B cell (primary cell): ENCODE data around the gene EXOC6. TPM values are rescaled to one million over a fixed set of nuclear protein-coding genes. Genes with fewer than 3 reads are reported as not detected.

ENCODE experiments used
- ATAC-seq: fragments of 200-7000 bp; cut with Tn5 transposase; one replicate; pipeline ENCODE4 v1.10.0; 2021; ENCODE audit warnings: low read depth, mild to moderate bottlenecking, moderate number of reproducible peaks, moderate library complexity
- CTCF ChIA-PET: fragments of 350-600 bp; sonication (Branson Sonifier 250); formaldehyde crosslinking; loops from one replicate; lab custom pipeline; 2021; ENCODE audit warnings: antibody characterized with exemption, inconsistent platforms; lab: Charles Lee
- POLR2A ChIA-PET: fragments of 350-600 bp; sonication (Branson Sonifier 250); formaldehyde crosslinking; loops from one replicate; lab custom pipeline; 2021; ENCODE audit warnings: antibody characterized with exemption; lab: Charles Lee
- DNase-seq: peaks from one replicate; pipeline ENCODE4 v3.0.0; 2013
- H2AFZ ChIP-seq: 2 replicates; pipeline ENCODE4 v1.6.1; 2012; ENCODE audit warnings: mild to moderate bottlenecking, low read depth, low read length; ENCODE audit not compliant: insufficient read depth, poor library complexity, severe bottlenecking
- H3K27ac ChIP-seq, 2 donors: 1 replicate in 1 of 2; 2 replicates in 1 of 2; pipeline ENCODE4 v1.5.1; 2012 to 2013; ENCODE audit warnings: low read length in 2 of 2, mild to moderate bottlenecking in 2 of 2, moderate library complexity in 1 of 2
- H3K27me3 ChIP-seq, 4 experiments: fragments of 200-600 bp in 1 of 4; sonication (generic) in 1 of 4; replicated peaks in 1 of 4; 1 replicate in 2 of 4; 2 replicates in 2 of 4; pipeline versions ENCODE4 v1.6.1 to v1.7.0; 2013 to 2016; ENCODE audit warnings: low read length in 3 of 4, mild to moderate bottlenecking in 2 of 4, mixed read lengths in 1 of 4, moderate library complexity in 1 of 4; ENCODE audit not compliant: insufficient read depth in 4 of 4, control insufficient read depth in 3 of 4; ENCODE audit errors: control extremely low read depth in 1 of 4
- H3K36me3 ChIP-seq, 2 experiments: replicated peaks in 1 of 2; 1 replicate in 1 of 2; 2 replicates in 1 of 2; pipeline versions ENCODE4 v1.6.1 to v1.7.1; 2013; ENCODE audit warnings: low read length in 1 of 2; ENCODE audit not compliant: insufficient read depth in 2 of 2, control insufficient read depth in 1 of 2; ENCODE audit errors: control extremely low read depth in 1 of 2, extremely low read depth in 1 of 2
- H3K4me1 ChIP-seq, 2 donors: fragments of 200-600 bp in 1 of 2; sonication (generic) in 1 of 2; 1 replicate in 1 of 2; 2 replicates in 1 of 2; pipeline versions ENCODE4 v1.5.1 to v1.6.1; 2013 to 2017; ENCODE audit warnings: low read length in 2 of 2; ENCODE audit not compliant: control insufficient read depth in 2 of 2, insufficient read depth in 2 of 2
- H3K4me2 ChIP-seq: replicated peaks from 2 replicates; pipeline ENCODE3; 2012; ENCODE audit warnings: mild to moderate bottlenecking, low read depth, low read length; ENCODE audit not compliant: poor library complexity, severe bottlenecking
- H3K4me3 ChIP-seq, 5 experiments: fragments of 200-600 bp in 1 of 5; sonication (generic) in 1 of 5; 1 replicate in 3 of 5; 2 replicates in 2 of 5; pipeline versions ENCODE4 v1.5.1 to v1.7.0; 2011 to 2016; ENCODE audit warnings: low read length in 4 of 5, mild to moderate bottlenecking in 4 of 5, low read depth in 2 of 5, control low read depth in 1 of 5, moderate library complexity in 1 of 5; ENCODE audit not compliant: insufficient read depth in 1 of 5; ENCODE audit errors: control extremely low read depth in 1 of 5, extremely low read depth in 1 of 5
- H3K79me2 ChIP-seq: fragments of 200-600 bp; sonication (generic); one replicate; pipeline ENCODE4 v1.6.0; 2016; ENCODE audit warnings: low read length; ENCODE audit not compliant: control insufficient read depth, insufficient read depth
- H3K9ac ChIP-seq: fragments of 200-600 bp; sonication (generic); 2 replicates; pipeline ENCODE4 v1.6.1; 2017; ENCODE audit warnings: mild to moderate bottlenecking, low read length, moderate library complexity
- H3K9me3 ChIP-seq, 3 donors: one replicate each; pipeline versions ENCODE4 v1.6.1 to v1.7.1; 2013; ENCODE audit warnings: low read length in 2 of 3; ENCODE audit not compliant: control insufficient read depth in 2 of 3, insufficient read depth in 1 of 3; ENCODE audit errors: control extremely low read depth in 1 of 3
- H4K20me1 ChIP-seq: 2 replicates; pipeline ENCODE4 v1.6.0; 2012; ENCODE audit warnings: mild to moderate bottlenecking, low read length; ENCODE audit not compliant: insufficient read depth, control insufficient read depth, poor library complexity, severe bottlenecking
- H3K27ac Mint-ChIP-seq: one replicate; pipeline ENCODE4 v1.8.0; 2021; ENCODE audit warnings: mixed read lengths
- H3K27me3 Mint-ChIP-seq: one replicate; pipeline ENCODE4 v1.8.0; 2021; ENCODE audit warnings: mixed read lengths
- H3K4me1 Mint-ChIP-seq: one replicate; pipeline ENCODE4 v1.8.0; 2021; ENCODE audit warnings: mixed read lengths
- H3K4me3 Mint-ChIP-seq: one replicate; pipeline ENCODE4 v1.8.0; 2021; ENCODE audit warnings: mixed read lengths
- H3K9me3 Mint-ChIP-seq: one replicate; pipeline ENCODE4 v1.8.0; 2022; ENCODE audit warnings: mixed read lengths; ENCODE audit not compliant: insufficient read depth
- EZH2 ChIP-seq: IDR thresholded peaks from 2 replicates; pipeline ENCODE4 v1.6.1; 2012; ENCODE audit warnings: borderline replicate concordance, low read depth, mild to moderate bottlenecking, moderate library complexity, low read length; ENCODE audit not compliant: insufficient read depth, poor library complexity, severe bottlenecking
- WGBS: methylation state at CpG from one replicate; pipeline ENCODE4 v1.1.5; 2013; ENCODE audit warnings: missing lambda C conversion rate; ENCODE audit not compliant: insufficient coverage; 5-methylcytosine and 5-hydroxymethylcytosine counted together
- intact Hi-C: fragments of 100-400 bp; cut with micrococcal nuclease; formaldehyde crosslinking; loops from one replicate; pipeline ENCODE4 v1.10.0; 2022
- polyA plus RNA-seq: library from polyadenylated mRNA; depleted of rRNA; stranded (reverse); fragments of >200 nt; gene quantifications from 2 replicates; pipeline ENCODE4 v1.2.3, GENCODE V29; 2012
- total RNA-seq, 2 donors: library from RNA; stranded (reverse); fragments of 120-200 nt in 1 of 2; gene quantifications; 1 replicate in 1 of 2; 2 replicates in 1 of 2; pipeline versions ENCODE4 v1.2.3 to v1.2.4, GENCODE V29; 2013 to 2022
- TF ChIP-seq, protein P1 (sequence below): fragments of 200-600 bp; IDR thresholded peaks from one replicate; pipeline ENCODE4 v1.8.0; 2022; ENCODE audit warnings: antibody characterized with exemption, mild to moderate bottlenecking

The EXOC6 gene
- total and polyA plus RNA-seq, 2 donors (not counting 1 experiment from before 2014, with no cell fraction given), result 7.9 to 22.6 TPM

- 86% methylated on average over 1 of the region's 1 CpG for WGBS
- Mint-ChIP-seq H3K9me3 (no peaks in the 10 kb centered on the region), H3K4me3 (no peak overlapping the region), H3K27ac (no peak overlapping the region), H3K4me1 (no peaks in the 10 kb centered on the region), H3K27me3 (no peaks in the 10 kb centered on the region)
- Histone ChIP-seq H3K9ac (no peak overlapping the region), H3K9me3 (no peaks in the 10 kb centered on the region), H2AFZ (no peak overlapping the region), H3K4me1 (no peaks in the 10 kb centered on the region), H3K4me2 (no peak overlapping the region), H4K20me1 (no peaks in the 10 kb centered on the region), H3K27me3 (no peaks in the 10 kb centered on the region), H3K36me3 (peaks cover 8% of the 10 kb centered on the region in 2 experiments), H3K27ac (no peak overlapping the region), H3K4me3 (no peak overlapping the region), H3K79me2 (no peaks in the 10 kb centered on the region)
- POLR2A ChIA-PET, result no interaction called here
- DNase-seq (no peak), ATAC-seq (no peak)
- intact Hi-C loops, result no loop called here
- no peak for TF ChIP-seq EZH2
- TF ChIP-seq, protein P1, sequence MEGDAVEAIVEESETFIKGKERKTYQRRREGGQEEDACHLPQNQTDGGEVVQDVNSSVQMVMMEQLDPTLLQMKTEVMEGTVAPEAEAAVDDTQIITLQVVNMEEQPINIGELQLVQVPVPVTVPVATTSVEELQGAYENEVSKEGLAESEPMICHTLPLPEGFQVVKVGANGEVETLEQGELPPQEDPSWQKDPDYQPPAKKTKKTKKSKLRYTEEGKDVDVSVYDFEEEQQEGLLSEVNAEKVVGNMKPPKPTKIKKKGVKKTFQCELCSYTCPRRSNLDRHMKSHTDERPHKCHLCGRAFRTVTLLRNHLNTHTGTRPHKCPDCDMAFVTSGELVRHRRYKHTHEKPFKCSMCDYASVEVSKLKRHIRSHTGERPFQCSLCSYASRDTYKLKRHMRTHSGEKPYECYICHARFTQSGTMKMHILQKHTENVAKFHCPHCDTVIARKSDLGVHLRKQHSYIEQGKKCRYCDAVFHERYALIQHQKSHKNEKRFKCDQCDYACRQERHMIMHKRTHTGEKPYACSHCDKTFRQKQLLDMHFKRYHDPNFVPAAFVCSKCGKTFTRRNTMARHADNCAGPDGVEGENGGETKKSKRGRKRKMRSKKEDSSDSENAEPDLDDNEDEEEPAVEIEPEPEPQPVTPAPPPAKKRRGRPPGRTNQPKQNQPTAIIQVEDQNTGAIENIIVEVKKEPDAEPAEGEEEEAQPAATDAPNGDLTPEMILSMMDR, result no peak
- CTCF ChIA-PET, result interaction anchor here (1.5 kb wide), 1 partner anchor 26 kb away, joined by 4 read pairs; no protein-coding TSS in a partner anchor
These were observed 90.5 kb downstream of the EXOC6 start for GRCh38 chr10:92938841-92939240.

- DNase-seq (no peak), ATAC-seq (no peak)
- Histone ChIP-seq H3K4me3 (no peak overlapping the region), H3K27ac (no peak overlapping the region), H2AFZ (no peak overlapping the region), H3K36me3 (peaks cover 16 to 23% of the 10 kb centered on the region in 2 experiments), H3K9me3 (no peaks in the 10 kb centered on the region), H3K4me2 (no peak overlapping the region), H3K27me3 (no peaks in the 10 kb centered on the region), H3K4me1 (no peaks in the 10 kb centered on the region), H4K20me1 (no peaks in the 10 kb centered on the region), H3K9ac (no peak overlapping the region), H3K79me2 (no peaks in the 10 kb centered on the region)
- intact Hi-C loops, result no loop called here
- CTCF ChIA-PET, result interaction anchor here (1.0 kb wide), 1 partner anchor 22 kb away, joined by 3 read pairs; no protein-coding TSS in a partner anchor
- Mint-ChIP-seq H3K4me3 (no peak overlapping the region), H3K27me3 (no peaks in the 10 kb centered on the region), H3K27ac (no peak overlapping the region), H3K9me3 (no peaks in the 10 kb centered on the region), H3K4me1 (no peaks in the 10 kb centered on the region)
- POLR2A ChIA-PET, result no interaction called here
- TF ChIP-seq, protein P1, result no peak
- no peak for TF ChIP-seq EZH2
These were observed 93.9 kb downstream of the EXOC6 start for GRCh38 chr10:92942226-92942625.
